MM.1S (cell line): ENCODE results near the gene STMP1.

Experiments
- DNase-seq: peaks from one replicate; pipeline ENCODE4 v3.0.0-alpha.2; 2015
- H2AFZ ChIP-seq: fragments of 300-600 bp; sonication (generic); 2 replicates; pipeline ENCODE4 v1.6.0; 2016; ENCODE audit warnings: antibody characterized with exemption, low read length
- H3F3A ChIP-seq: fragments of 300-600 bp; sonication (generic); 2 replicates; pipeline ENCODE4 v1.6.1; 2016; ENCODE audit warnings: mild to moderate bottlenecking, antibody characterized with exemption, low read length, moderate library complexity, mixed read lengths; ENCODE audit not compliant: insufficient read depth
- H3K27ac ChIP-seq: fragments of 300-600 bp; sonication (generic); 2 replicates; pipeline ENCODE4 v1.5.1; 2016; ENCODE audit warnings: mild to moderate bottlenecking, low read length
- H3K27me3 ChIP-seq: fragments of 300-600 bp; sonication (generic); replicated peaks from 2 replicates; pipeline ENCODE4 v1.6.0; 2016; ENCODE audit warnings: low read length; ENCODE audit not compliant: insufficient read depth
- H3K36me3 ChIP-seq: fragments of 300-600 bp; sonication (generic); replicated peaks from 2 replicates; pipeline ENCODE4 v1.6.1; 2016; ENCODE audit warnings: mild to moderate bottlenecking, low read length, mixed read lengths; ENCODE audit not compliant: insufficient read depth
- H3K4me1 ChIP-seq: fragments of 300-600 bp; sonication (generic); 2 replicates; pipeline ENCODE4 v1.6.1; 2016; ENCODE audit warnings: low read length, mixed read lengths
- H3K4me2 ChIP-seq: fragments of 300-600 bp; sonication (generic); 2 replicates; pipeline ENCODE4 v1.6.0; 2016; ENCODE audit warnings: low read depth, low read length
- H3K4me3 ChIP-seq: fragments of 300-600 bp; sonication (generic); 2 replicates; pipeline ENCODE4 v1.5.1; 2016; ENCODE audit warnings: low read length, mixed read lengths
- H3K79me2 ChIP-seq: fragments of 300-600 bp; sonication (generic); 2 replicates; pipeline ENCODE4 v1.6.1; 2016; ENCODE audit warnings: mixed run types, low read length, mixed read lengths
- H3K9ac ChIP-seq: fragments of 300-600 bp; sonication (generic); 2 replicates; pipeline ENCODE4 v1.6.1; 2016; ENCODE audit warnings: low read length, mixed read lengths
- H3K9me2 ChIP-seq: fragments of 300-600 bp; sonication (generic); replicated peaks from 2 replicates; pipeline ENCODE4 v1.6.1; 2016; ENCODE audit warnings: mild to moderate bottlenecking, low read length, mixed read lengths; ENCODE audit not compliant: insufficient read depth
- H3K9me3 ChIP-seq: fragments of 300-600 bp; sonication (generic); replicated peaks from 2 replicates; pipeline ENCODE4 v1.6.1; 2016; ENCODE audit warnings: mild to moderate bottlenecking, low read length, mixed read lengths; ENCODE audit not compliant: insufficient read depth
- H4K20me1 ChIP-seq: fragments of 300-600 bp; sonication (generic); 2 replicates; pipeline ENCODE4 v1.6.1; 2016; ENCODE audit warnings: mild to moderate bottlenecking, low read length, moderate library complexity, mixed read lengths; ENCODE audit not compliant: insufficient read depth
- CTCF ChIP-seq: fragments of 300-600 bp; sonication (generic); IDR thresholded peaks from 2 replicates; pipeline ENCODE4 v1.5.1; 2016; ENCODE audit warnings: antibody characterized with exemption, low read length, mixed read lengths
- EZH2 ChIP-seq: fragments of 300-600 bp; sonication (generic); optimal IDR thresholded peaks from 2 replicates; pipeline ENCODE3; 2017; ENCODE audit warnings: low read depth, mild to moderate bottlenecking, antibody characterized with exemption, low read length, mixed read lengths
- EZH2phosphoT487 ChIP-seq: fragments of 300-600 bp; sonication (generic); IDR thresholded peaks from 2 replicates; pipeline ENCODE4 v1.6.1; 2018; ENCODE audit warnings: antibody characterized with exemption, low read length

STMP1 gene

GRCh38 chr7:135662373-135663114 is at the start of gene STMP1:
Gene STMP1, plus strand, starts transcription at chr7:135662514.
- Histone ChIP-seq H3K27me3 (no peaks in the 10 kb centered on the region), H3K9me2 (no peaks in the 10 kb centered on the region), H3K36me3 (no peaks in the 10 kb centered on the region), H3K9ac (peak within 1 kb of the TSS; percentile 87), H4K20me1 (no peaks in the 10 kb centered on the region), H3K4me2 (peak within 1 kb of the TSS; percentile 81), H3K9me3 (no peaks in the 10 kb centered on the region), H3K79me2 (peaks cover 43% of the 10 kb centered on the region), H2AFZ (peak within 1 kb of the TSS; percentile 98), H3K4me1 (0 out of 2 replicates have a peak, but pooled peaks cover 7% of the 10 kb centered on the region), H3K4me3 (peak within 1 kb of the TSS; percentile 98), H3K27ac (peak within 1 kb of the TSS; percentile 30; the same call in 1 of the 2 replicates), H3F3A (peaks cover 8% of the 10 kb centered on the region)
- peak; percentile 70; the same call in 1 of the 2 replicates for TF ChIP-seq CTCF
- TF ChIP-seq EZH2 = no peak
- DNase-seq = peak; percentile 99

- no peak overlapping the region for H3K9ac ChIP-seq
- no peaks in the 10 kb centered on the region for H3F3A ChIP-seq
- H2AFZ ChIP-seq = no peak overlapping the region
- H3K4me3 ChIP-seq = no peak overlapping the region
- H3K4me1 ChIP-seq = no peaks in the 10 kb centered on the region
- DNase-seq = no peak
- H3K27ac ChIP-seq = no peak overlapping the region
- no peaks in the 10 kb centered on the region for H3K27me3 ChIP-seq
- no peaks in the 10 kb centered on the region for H3K9me3 ChIP-seq
- TF ChIP-seq EZH2phosphoT487 (no peak), CTCF (no peak), EZH2 (no peak)
- peaks cover 20% of the 10 kb centered on the region for H3K36me3 ChIP-seq
- H3K4me2 ChIP-seq = no peak overlapping the region
- no peaks in the 10 kb centered on the region for H3K9me2 ChIP-seq
- H3K79me2 ChIP-seq = no peaks in the 10 kb centered on the region
- no peaks in the 10 kb centered on the region for H4K20me1 ChIP-seq
These were observed 46.2 kb upstream of the STMP1 start for GRCh38 chr7:135616136-135616535.

GRCh38 chr7:135617781-135618180 is 44.5 kb upstream of the STMP1 start:
- Histone ChIP-seq H3K36me3 (peaks cover 20% of the 10 kb centered on the region), H3K9ac (no peak overlapping the region), H3K9me3 (no peaks in the 10 kb centered on the region), H2AFZ (no peak overlapping the region), H4K20me1 (no peaks in the 10 kb centered on the region), H3K4me2 (no peak overlapping the region), H3K4me1 (no peaks in the 10 kb centered on the region), H3K79me2 (no peaks in the 10 kb centered on the region), H3K27me3 (no peaks in the 10 kb centered on the region), H3F3A (no peaks in the 10 kb centered on the region), H3K27ac (no peak overlapping the region), H3K9me2 (no peaks in the 10 kb centered on the region), H3K4me3 (no peak overlapping the region)
- DNase-seq = no peak
- no peak for TF ChIP-seq EZH2phosphoT487
- no peak for TF ChIP-seq EZH2
- TF ChIP-seq CTCF = no peak
